GM12872 (cell line): ENCODE results near the gene MGAT5B.

Experiments
- CTCF ChIP-seq: IDR thresholded peaks from 3 replicates; pipeline ENCODE4 v1.5.1; 2011; ENCODE audit warnings: low read depth, mild to moderate bottlenecking, low read length, moderate library complexity; ENCODE audit not compliant: insufficient read depth

The MGAT5B gene

GRCh38 chr17:76925441-76925891 lies 57.3 kb downstream of the MGAT5B start:
- no peak for TF ChIP-seq CTCF

- no peak for TF ChIP-seq CTCF
Observed at GRCh38 chr17:76926237-76926866, 58.1 kb downstream of the MGAT5B start.

GRCh38 chr17:76927577-76927976 lies 59.4 kb downstream of the MGAT5B start:
- TF ChIP-seq CTCF: no peak

GRCh38 chr17:76927982-76928381 lies 59.8 kb downstream of the MGAT5B start:
- no peak for TF ChIP-seq CTCF

GRCh38 chr17:76929148-76929547 lies 60.9 kb downstream of the MGAT5B start:
- no peak for TF ChIP-seq CTCF

GRCh38 chr17:76929601-76930000 lies 61.4 kb downstream of the MGAT5B start:
- no peak for TF ChIP-seq CTCF

- no peak for TF ChIP-seq CTCF
Observed at GRCh38 chr17:76930107-76930506, 61.9 kb downstream of the MGAT5B start.
